Measurements from ENCODE around the gene SMARCD3.

The SMARCD3 gene

GRCh38 chr7:151232917-151233701, 15.4 kb downstream of the SMARCD3 start:
- H3K4me3 ChIP-seq (replicated peaks; ENCODE audit: insufficient read depth, low read length), result peak overlapping the region; percentile 93
- H3K27ac ChIP-seq (replicated peaks), result peak overlapping the region; percentile 79
- no peak for TF ChIP-seq GABPA (IDR thresholded peaks at IDR 0.05; ENCODE audit: low read depth)
- no peak; the same call in 1 of the 2 replicates for TF ChIP-seq POLR2AphosphoS5 (IDR thresholded peaks at IDR 0.05; ENCODE audit: low read depth)
- TF ChIP-seq SPI1 (IDR thresholded peaks at IDR 0.05; ENCODE audit: borderline replicate concordance, low read depth), result no peak
- TF ChIP-seq, protein P1, sequence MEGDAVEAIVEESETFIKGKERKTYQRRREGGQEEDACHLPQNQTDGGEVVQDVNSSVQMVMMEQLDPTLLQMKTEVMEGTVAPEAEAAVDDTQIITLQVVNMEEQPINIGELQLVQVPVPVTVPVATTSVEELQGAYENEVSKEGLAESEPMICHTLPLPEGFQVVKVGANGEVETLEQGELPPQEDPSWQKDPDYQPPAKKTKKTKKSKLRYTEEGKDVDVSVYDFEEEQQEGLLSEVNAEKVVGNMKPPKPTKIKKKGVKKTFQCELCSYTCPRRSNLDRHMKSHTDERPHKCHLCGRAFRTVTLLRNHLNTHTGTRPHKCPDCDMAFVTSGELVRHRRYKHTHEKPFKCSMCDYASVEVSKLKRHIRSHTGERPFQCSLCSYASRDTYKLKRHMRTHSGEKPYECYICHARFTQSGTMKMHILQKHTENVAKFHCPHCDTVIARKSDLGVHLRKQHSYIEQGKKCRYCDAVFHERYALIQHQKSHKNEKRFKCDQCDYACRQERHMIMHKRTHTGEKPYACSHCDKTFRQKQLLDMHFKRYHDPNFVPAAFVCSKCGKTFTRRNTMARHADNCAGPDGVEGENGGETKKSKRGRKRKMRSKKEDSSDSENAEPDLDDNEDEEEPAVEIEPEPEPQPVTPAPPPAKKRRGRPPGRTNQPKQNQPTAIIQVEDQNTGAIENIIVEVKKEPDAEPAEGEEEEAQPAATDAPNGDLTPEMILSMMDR (IDR thresholded peaks at IDR 0.05; ENCODE audit: insufficient read depth, low read length), result no peak
- no peak for TF ChIP-seq REST (IDR thresholded peaks at IDR 0.05; ENCODE audit: insufficient replicate concordance, low read depth)
- peak; percentile 57 to 71 for DNase-seq (ENCODE audit: low read depth in 1 of 2, low spot score in 1 of 2)
- H3K27me3 ChIP-seq (ENCODE audit: insufficient read depth, poor library complexity, severe bottlenecking), result no peaks in the 10 kb centered on the region

- peak within 1 kb of the TSS; percentile 93 for H3K4me3 ChIP-seq (replicated peaks; ENCODE audit: insufficient read depth, low read length)
- peak within 1 kb of the TSS; percentile 79 for H3K27ac ChIP-seq (replicated peaks)
- DNase-seq (ENCODE audit: low read depth in 1 of 2, low spot score in 1 of 2), result peak; percentile 86 to 94
- no peaks in the 10 kb centered on the region for H3K27me3 ChIP-seq (ENCODE audit: insufficient read depth, poor library complexity, severe bottlenecking)
- peak; percentile 68; the same call in 1 of the 2 replicates for TF ChIP-seq POLR2AphosphoS5 (IDR thresholded peaks at IDR 0.05; ENCODE audit: low read depth)
- TF ChIP-seq SPI1 (IDR thresholded peaks at IDR 0.05; ENCODE audit: borderline replicate concordance, low read depth), result peak; percentile 66; the same call in 1 of the 2 replicates
- TF ChIP-seq REST (IDR thresholded peaks at IDR 0.05; ENCODE audit: insufficient replicate concordance, low read depth), result no peak
- peak; percentile 81 for TF ChIP-seq GABPA (IDR thresholded peaks at IDR 0.05; ENCODE audit: low read depth)
- TF ChIP-seq, protein P1 (IDR thresholded peaks at IDR 0.05; ENCODE audit: insufficient read depth, low read length), result no peak
Observed at GRCh38 chr7:151232091-151232916, 16.2 kb downstream of the SMARCD3 start, which contains the start of gene CHPF2. Gene CHPF2 (plus strand): TSS chr7:151232483. CDS start chr7:151234012, 1,529 bp downstream.

DNA sequence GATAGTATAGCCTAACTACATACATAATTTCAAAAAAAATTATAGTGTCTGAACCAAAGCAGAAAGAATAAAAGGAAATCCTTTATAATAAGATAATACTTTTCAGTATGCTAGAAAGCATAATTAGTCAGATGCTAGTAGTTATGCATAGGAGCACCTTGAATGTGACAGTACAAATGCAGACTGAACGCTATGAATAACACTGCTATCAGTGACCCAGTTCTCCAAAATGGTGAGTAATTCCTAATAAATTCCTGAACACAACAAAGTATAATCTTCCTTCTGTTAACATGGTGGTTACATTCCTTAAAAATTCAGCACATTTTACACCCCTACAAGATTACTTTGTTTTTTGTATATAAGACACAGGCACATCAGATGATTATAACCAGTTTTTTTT, 17.4 kb downstream of the SMARCD3 start:
- no peak for TF ChIP-seq GABPA (IDR thresholded peaks at IDR 0.05; ENCODE audit: low read depth)
- TF ChIP-seq, protein P1 (IDR thresholded peaks at IDR 0.05; ENCODE audit: insufficient read depth, low read length), result no peak
- TF ChIP-seq REST (IDR thresholded peaks at IDR 0.05; ENCODE audit: insufficient replicate concordance, low read depth), result no peak
- no peak for TF ChIP-seq SPI1 (IDR thresholded peaks at IDR 0.05; ENCODE audit: borderline replicate concordance, low read depth)
- H3K27ac ChIP-seq (replicated peaks), result no peak overlapping the region
- H3K4me3 ChIP-seq (replicated peaks; ENCODE audit: insufficient read depth, low read length), result no peak overlapping the region

More for the DNA sequence above, 17.4 kb downstream of the SMARCD3 start:
- H3K27me3 ChIP-seq (ENCODE audit: insufficient read depth, poor library complexity, severe bottlenecking), result no peaks in the 10 kb centered on the region
- no peak for DNase-seq (ENCODE audit: low read depth in 1 of 2, low spot score in 1 of 2)
